ENCODE data around the gene CGNL1. TPM values are rescaled to one million over a fixed set of nuclear protein-coding genes. Genes with fewer than 3 reads are reported as not detected.

Gene CGNL1
- total and polyA plus RNA-seq, 7 donors, result 0.18 to 2.2 (median 0.37) TPM

- intact Hi-C loops (cut with DNase I), result loop anchor here (1.0 to 10.0 kb wide), 4 partner anchors 185 to 1033 kb away; no protein-coding TSS in a partner anchor
- ATAC-seq, result peak; percentile 70 to 88 (median 75)
- no peak for DNase-seq
Observed at GRCh38 chr15:57527382-57528091, 151.2 kb downstream of the CGNL1 start.

GRCh38 chr15:57528940-57529565 lies 152.7 kb downstream of the CGNL1 start:
- Histone ChIP-seq H3K27ac (no peak overlapping the region), H3K27me3 (ENCODE audit: insufficient read depth in 3 of 3, low read length in 2 of 3) (no peaks in the 10 kb centered on the region), H3K9me3 (no peaks in the 10 kb centered on the region), H3K4me3 (no peak overlapping the region), H3K4me1 (no peaks in the 10 kb centered on the region), H3K36me3 (ENCODE audit: insufficient read depth in 1 of 2, low read depth in 1 of 2) (no peaks in the 10 kb centered on the region)
- WGBS, 3 donors, result 88 to 96% (median 95%) methylated on average over 1 of the region's 1 CpG
- intact Hi-C loops (cut with DNase I), result loop anchor here (5.0 to 10.0 kb wide), 3 partner anchors 187 to 1034 kb away; no protein-coding TSS in a partner anchor
- ATAC-seq, result no peak
- DNase-seq, result no peak
- TF ChIP-seq CTCF (IDR thresholded peaks at IDR 0.05), result no peak

More at GRCh38 chr15:57527382-57528091, 151.2 kb downstream of the CGNL1 start:
- Histone ChIP-seq H3K36me3 (ENCODE audit: insufficient read depth in 1 of 2, low read depth in 1 of 2) (no peaks in the 10 kb centered on the region), H3K27me3 (ENCODE audit: insufficient read depth in 3 of 3, low read length in 2 of 3) (no peaks in the 10 kb centered on the region), H3K9me3 (no peaks in the 10 kb centered on the region), H3K27ac (no peak overlapping the region), H3K4me1 (no peaks in the 10 kb centered on the region), H3K4me3 (no peak overlapping the region)
- peak; percentile 71 for TF ChIP-seq CTCF (IDR thresholded peaks at IDR 0.05)
- 53 to 61% (median 56%) methylated on average over 9 of the region's 9 CpGs for WGBS, 3 donors

GRCh38 chr15:57529748-57530147 lies 153.4 kb downstream of the CGNL1 start:
- no peaks in the 10 kb centered on the region for H3K36me3 ChIP-seq (ENCODE audit: insufficient read depth in 1 of 2, low read depth in 1 of 2)
- H3K27me3 ChIP-seq (ENCODE audit: insufficient read depth in 3 of 3, low read length in 2 of 3), result no peaks in the 10 kb centered on the region
- ATAC-seq, result no peak
- H3K27ac ChIP-seq, result no peak overlapping the region
- intact Hi-C loops (cut with DNase I), result loop anchor here (5.0 to 10.0 kb wide), 3 partner anchors 187 to 1035 kb away; no protein-coding TSS in a partner anchor
- DNase-seq, result no peak
- H3K9me3 ChIP-seq, result no peaks in the 10 kb centered on the region
- H3K4me1 ChIP-seq, result no peaks in the 10 kb centered on the region
- H3K4me3 ChIP-seq, result no peak overlapping the region
- no peak for TF ChIP-seq CTCF (IDR thresholded peaks at IDR 0.05)
- WGBS, 3 donors, result 49 to 61% (median 50%) methylated on average over 2 of the region's 2 CpGs

DNA sequence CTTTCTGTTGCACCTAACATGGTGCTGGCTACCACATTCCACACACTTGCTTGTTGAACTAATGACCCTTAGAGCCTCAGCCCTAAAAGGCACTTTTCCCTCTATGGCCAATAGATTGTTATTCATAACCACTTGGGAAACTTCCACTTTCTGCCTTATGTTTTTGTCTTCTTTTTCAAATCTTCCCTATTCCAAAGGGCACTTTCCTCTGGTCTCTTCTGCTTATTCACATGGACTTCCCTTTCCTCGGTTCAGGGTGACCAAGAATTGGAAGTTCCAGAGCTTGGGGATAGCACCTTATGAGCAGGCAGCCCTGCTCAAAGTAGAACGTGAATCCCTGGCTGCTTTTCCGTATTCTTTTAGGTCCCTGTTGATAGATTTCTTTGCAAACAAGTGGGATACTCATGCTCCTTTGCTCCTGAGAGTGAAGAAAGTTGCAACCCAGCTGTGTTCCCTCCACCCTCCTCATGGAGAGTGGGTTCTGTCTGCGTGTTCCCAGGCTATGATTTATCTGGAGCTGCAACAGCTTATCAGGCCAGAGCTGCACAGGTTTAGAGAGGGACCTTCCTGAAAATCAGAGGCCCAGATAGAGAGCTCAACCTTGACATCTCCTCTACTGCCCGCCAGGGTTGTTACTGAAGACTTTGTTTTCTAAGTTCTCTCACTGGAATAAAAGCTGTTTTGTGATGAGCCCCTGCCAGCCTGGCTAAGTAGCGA lies 156.6 kb downstream of the CGNL1 start:
- Histone ChIP-seq H3K27ac (no peak overlapping the region), H3K27me3 (ENCODE audit: insufficient read depth in 3 of 3, low read length in 2 of 3) (no peaks in the 10 kb centered on the region), H3K4me1 (no peaks in the 10 kb centered on the region), H3K36me3 (ENCODE audit: insufficient read depth in 1 of 2, low read depth in 1 of 2) (no peaks in the 10 kb centered on the region), H3K9me3 (no peaks in the 10 kb centered on the region), H3K4me3 (no peak overlapping the region)
- WGBS, 3 donors, result 84 to 85% (median 85%) methylated on average over 6 of the region's 6 CpGs
- no peak for DNase-seq
- intact Hi-C loops (cut with DNase I), result no loop called here
- ATAC-seq, result no peak
- no peak for TF ChIP-seq CTCF (IDR thresholded peaks at IDR 0.05)
